GM12801 (cell line): ENCODE data around the gene CHRNB4.

Experiments used
- TF ChIP-seq, protein P1 (sequence below): IDR thresholded peaks from one replicate; pipeline ENCODE4 v1.5.1; 2011; ENCODE audit warnings: control low read depth; ENCODE audit not compliant: insufficient read length; ENCODE audit errors: extremely low read depth

CHRNB4 gene

DNA sequence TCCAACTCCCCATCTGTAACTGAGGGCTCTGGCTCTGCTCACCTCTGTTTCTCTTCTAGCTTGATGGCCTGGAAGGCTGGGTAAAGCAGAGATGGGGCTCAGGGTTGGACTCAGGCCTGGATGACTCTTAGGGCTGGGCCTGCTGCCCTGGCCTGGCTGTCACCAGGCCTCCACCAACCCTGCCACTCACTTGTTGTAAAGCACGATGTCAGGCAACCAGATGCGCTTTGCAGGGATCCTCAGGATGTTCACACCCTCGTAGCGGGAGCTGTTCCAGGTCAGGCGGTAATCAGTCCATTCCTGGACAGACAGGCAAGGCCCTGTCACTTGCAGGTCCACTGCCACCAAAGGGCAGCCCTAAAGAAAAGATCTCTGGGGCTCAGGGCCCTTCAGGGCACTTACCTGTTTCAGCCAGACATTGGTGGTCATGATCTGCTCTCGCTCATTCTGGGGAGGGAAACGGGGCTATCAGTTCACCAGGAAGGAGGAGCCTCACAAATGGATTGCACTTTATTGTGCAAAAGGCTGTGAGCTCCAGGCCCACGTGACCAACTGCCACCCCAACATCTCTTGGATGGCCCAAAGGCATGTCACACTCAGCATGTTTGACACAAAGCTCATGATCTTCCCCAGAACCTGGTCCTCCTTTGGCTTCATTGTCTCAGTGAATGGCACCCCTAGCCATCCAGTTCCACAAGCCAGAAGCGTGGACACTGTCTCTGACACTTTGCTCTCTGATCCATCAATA is 9.9 kb downstream of the CHRNB4 start:
- TF ChIP-seq, protein P1, sequence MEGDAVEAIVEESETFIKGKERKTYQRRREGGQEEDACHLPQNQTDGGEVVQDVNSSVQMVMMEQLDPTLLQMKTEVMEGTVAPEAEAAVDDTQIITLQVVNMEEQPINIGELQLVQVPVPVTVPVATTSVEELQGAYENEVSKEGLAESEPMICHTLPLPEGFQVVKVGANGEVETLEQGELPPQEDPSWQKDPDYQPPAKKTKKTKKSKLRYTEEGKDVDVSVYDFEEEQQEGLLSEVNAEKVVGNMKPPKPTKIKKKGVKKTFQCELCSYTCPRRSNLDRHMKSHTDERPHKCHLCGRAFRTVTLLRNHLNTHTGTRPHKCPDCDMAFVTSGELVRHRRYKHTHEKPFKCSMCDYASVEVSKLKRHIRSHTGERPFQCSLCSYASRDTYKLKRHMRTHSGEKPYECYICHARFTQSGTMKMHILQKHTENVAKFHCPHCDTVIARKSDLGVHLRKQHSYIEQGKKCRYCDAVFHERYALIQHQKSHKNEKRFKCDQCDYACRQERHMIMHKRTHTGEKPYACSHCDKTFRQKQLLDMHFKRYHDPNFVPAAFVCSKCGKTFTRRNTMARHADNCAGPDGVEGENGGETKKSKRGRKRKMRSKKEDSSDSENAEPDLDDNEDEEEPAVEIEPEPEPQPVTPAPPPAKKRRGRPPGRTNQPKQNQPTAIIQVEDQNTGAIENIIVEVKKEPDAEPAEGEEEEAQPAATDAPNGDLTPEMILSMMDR: no peak

DNA sequence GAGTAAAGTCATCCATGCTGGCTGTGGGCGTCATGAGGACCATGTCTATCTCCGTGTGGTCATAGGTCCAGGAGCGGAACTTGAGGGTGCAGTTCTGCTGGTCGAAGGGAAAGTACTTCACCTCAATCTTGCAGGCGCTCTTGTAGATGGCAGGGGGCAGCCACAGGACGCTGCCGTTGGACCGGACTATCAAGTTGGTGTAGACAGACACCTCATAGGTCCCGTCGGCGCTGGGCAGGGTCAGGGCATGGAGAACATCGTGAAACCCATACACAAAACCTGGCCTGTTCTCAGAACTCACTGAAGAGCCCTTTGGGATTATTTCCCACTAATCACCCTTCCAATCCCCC is 11.3 kb downstream of the CHRNB4 start:
- TF ChIP-seq, protein P1: no peak

DNA sequence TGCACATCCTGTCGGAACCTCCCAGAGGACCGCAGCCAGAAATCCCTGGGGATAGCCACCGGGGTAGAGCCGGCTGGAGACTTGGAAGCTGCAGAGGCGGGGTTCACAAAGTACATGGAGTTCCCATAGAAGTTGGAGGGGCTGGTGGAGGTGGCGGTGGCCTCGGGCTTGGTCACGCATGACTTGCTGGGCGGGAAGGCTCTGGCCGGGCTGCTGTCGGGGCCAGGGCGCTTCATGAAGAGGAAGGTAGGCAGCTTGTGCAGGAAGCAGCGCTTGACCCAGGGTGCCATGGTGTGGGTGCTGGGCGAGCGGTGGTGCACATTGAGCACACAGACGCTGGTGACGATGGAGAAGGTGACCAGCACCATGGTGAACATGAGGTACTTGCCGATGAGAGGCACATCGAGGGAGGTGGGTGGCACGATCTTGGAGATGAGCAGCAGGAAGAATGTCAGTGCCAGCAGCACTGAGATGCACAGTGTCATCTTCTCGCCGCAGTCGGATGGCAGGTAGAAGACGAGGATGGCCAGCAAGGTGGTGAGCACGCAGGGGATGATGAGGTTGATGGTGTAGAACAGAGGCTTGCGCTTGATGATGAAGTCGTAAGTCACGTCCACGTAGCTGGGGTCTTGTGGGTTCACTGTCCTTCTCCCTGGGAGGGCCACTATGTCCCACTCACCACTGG is 11.8 kb downstream of the CHRNB4 start:
- TF ChIP-seq, protein P1: no peak

DNA sequence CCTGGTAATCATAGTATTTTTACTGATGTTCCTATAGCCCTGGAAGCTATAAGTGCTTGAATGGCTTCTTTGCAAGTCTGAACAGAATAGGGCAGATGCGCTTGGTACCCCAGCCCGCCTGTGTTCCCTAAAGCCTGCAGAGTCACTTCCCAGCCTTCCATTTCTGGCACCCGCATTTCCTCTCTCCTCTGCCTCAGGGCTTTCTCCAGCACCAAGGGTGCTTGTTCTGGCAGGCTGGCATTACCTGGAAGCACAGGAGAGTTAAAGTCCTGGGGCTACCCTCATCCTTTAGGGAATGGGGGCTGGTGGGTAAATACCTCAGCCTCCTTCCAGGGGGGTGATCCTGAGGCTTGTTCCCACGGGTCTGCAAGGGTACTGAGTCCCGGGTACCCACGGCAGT is 12.8 kb downstream of the CHRNB4 start:
- TF ChIP-seq, protein P1: no peak

DNA sequence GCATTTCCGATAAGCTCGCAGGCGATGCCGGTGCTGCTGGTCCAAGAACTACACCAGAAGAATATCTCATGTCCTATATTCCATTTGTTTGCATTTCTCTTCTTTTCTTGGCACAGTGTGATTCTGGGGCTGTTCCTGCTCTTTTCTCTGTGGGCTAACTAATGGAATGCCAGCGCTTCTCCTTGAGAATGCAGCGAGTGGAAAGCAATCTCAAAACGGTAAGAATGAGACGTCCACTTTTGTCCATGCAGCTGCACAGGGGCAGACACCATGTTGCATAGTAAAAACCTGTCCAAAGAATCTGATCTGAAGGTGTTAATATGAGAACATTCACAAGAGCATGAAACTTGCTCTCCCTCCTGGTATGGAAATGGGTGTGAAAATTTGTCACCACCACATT is 13.7 kb downstream of the CHRNB4 start:
- TF ChIP-seq, protein P1: no peak

DNA sequence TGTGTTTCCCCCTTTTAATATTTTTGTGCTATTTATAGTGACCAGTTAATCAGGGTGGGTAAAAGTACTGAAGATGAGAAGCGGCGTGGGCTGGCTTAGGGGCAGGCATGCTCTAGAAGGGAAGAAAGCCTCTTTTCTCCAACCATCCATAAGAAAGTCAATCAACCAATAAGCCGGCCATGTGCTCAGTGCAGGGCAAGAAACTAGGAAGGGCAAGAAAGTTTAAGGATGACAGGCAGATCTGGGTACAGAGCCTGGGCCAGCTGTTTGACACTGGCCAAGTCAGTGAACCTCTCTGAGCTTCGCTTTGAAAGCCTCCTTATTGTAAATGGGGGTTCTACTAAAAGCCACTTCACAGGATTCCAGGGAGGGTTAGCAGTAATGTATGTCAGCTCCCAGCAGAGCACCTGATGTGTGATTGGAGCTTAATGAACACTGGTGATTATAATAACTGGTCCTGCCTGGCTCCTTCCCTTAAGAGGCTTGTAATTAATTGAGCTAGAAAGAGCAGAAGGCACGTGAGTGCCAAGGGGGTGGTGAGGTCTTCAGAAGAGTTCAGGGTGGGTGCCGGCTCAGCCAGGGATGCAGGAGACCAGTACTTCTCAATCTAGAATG is 14.5 kb downstream of the CHRNB4 start:
- TF ChIP-seq, protein P1: no peak

DNA sequence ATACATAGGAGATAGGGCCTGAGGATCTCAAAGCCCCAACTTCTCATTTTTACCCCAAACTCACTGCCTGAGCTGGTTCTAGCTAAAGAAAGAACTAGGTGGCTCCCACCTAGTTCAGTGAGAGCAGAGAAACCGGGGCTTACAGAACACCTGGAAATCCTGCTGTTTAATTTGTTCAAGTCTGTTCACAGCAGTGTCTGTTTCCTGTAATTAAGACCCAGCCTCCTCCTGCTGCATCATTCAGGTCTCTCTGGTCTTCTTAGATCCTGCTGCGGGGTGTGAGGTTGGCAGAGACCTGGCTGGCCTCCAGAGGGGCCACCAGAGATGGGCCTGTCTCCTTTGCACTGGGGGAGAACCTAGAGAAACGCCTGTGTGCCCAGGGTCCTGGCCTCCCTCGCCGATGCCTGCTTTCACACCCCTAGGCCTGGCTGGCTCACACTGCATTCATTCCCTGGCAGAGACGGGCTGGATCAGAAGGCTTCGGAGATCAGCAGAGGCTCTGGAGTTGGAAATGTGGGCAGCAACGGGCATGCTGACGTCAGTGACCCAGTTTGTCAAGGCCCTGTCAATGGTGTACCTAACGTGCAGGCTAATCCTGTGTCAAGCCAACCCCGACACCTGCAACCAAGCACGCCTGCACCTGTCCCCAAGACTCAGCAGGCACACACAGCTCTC is 15.3 kb downstream of the CHRNB4 start:
- TF ChIP-seq, protein P1: no peak
